Suprapubic skin (tissue), 4 donors: ENCODE measurements around the gene ZNF277.

ENCODE experiments used
- EP300 ChIP-seq: sonication (generic); formaldehyde crosslinking; IDR thresholded peaks from one replicate; pipeline ENCODE4 v1.6.1; 2017; ENCODE audit warnings: antibody characterized with exemption
- POLR2A ChIP-seq, 2 donors: fragments of 450-650 bp; IDR thresholded peaks; one replicate each; pipeline ENCODE4 v1.6.1; 2017; ENCODE audit warnings: antibody characterized with exemption in 2 of 2, mild to moderate bottlenecking in 2 of 2, moderate library complexity in 2 of 2
- POLR2AphosphoS5 ChIP-seq, 3 donors: sonication (generic); formaldehyde crosslinking; IDR thresholded peaks; one replicate each; pipeline ENCODE4 v1.6.1; 2017; ENCODE audit warnings: antibody characterized with exemption in 3 of 3
- TF ChIP-seq, protein P1 (sequence below), 2 donors: fragments of 200-600 bp in 1 of 2; fragments of 450-650 bp in 1 of 2; sonication (generic) in 1 of 2; IDR thresholded peaks; one replicate each; pipeline ENCODE4 v1.5.1; 2016 to 2019; ENCODE audit warnings: antibody characterized with exemption in 2 of 2, mild to moderate bottlenecking in 1 of 2, moderate library complexity in 1 of 2

DNA sequence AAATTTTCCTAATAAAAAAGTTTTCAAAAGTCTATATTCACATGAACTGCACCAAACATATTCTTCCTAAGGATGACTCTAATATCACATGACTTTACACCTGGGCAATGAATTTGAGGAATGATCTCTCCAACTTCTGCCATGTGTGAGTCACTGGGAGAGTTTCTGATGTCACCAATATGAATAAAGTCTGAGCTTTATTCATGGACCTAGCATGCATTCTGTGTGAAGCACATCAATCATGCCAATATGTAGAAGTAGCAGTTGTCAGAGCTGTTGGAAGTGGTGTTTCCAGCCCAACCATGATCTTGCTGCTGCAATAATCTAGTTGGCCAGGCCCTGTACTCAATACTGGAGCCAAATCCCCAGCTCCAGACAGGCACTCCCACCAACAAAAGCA is 152.0 kb downstream of the ZNF277 start:
- TF ChIP-seq POLR2A (IDR thresholded peaks at IDR 0.05) (no peak), EP300 (no peak), POLR2AphosphoS5 (IDR thresholded peaks at IDR 0.05) (no peak)
- TF ChIP-seq, protein P1, sequence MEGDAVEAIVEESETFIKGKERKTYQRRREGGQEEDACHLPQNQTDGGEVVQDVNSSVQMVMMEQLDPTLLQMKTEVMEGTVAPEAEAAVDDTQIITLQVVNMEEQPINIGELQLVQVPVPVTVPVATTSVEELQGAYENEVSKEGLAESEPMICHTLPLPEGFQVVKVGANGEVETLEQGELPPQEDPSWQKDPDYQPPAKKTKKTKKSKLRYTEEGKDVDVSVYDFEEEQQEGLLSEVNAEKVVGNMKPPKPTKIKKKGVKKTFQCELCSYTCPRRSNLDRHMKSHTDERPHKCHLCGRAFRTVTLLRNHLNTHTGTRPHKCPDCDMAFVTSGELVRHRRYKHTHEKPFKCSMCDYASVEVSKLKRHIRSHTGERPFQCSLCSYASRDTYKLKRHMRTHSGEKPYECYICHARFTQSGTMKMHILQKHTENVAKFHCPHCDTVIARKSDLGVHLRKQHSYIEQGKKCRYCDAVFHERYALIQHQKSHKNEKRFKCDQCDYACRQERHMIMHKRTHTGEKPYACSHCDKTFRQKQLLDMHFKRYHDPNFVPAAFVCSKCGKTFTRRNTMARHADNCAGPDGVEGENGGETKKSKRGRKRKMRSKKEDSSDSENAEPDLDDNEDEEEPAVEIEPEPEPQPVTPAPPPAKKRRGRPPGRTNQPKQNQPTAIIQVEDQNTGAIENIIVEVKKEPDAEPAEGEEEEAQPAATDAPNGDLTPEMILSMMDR (IDR thresholded peaks at IDR 0.05): no peak
